Heart left ventricle (tissue), 13 donors: ENCODE results near the gene KRT222.

Source experiments
- POLR2A ChIP-seq, 2 donors: fragments of 450-650 bp; IDR thresholded peaks; one replicate each; pipeline ENCODE4 v1.6.1; 2017; ENCODE audit warnings: antibody characterized with exemption in 2 of 2, mild to moderate bottlenecking in 2 of 2, moderate library complexity in 2 of 2
- TF ChIP-seq, protein P1 (sequence below), 12 donors: fragments of 200-600 bp; sonication (generic) in 4 of 12; IDR thresholded peaks; one replicate each; pipeline versions ENCODE4 v1.5.0 to v1.8.0; 2018 to 2022; ENCODE audit warnings: antibody characterized with exemption in 12 of 12, mild to moderate bottlenecking in 5 of 12
- donor health status: ischemic (EF 13 %, LVEDD 7.1; RV severe dilation, severe dysfunction).
- donor health status: DM: no; HTN: yes; CAD: no.
- donor health status: DM: no; HTN: no; CAD: no.
- donor health status: ischemic (EF 25% LVEDD 6.9; RV normal size, moderate dysfunction).
- donor health status: ischemic (EF 25% LVEDD 5.7; RV mildly dilated, moderate dysfunction).
- donor health status: ischemic (EF 35%, LVEDD 5.7; RV mildly dilated, moderate dysfunction).
- donor health status: nonischemic (EF 11% LVEDD 7.7; RV severe dilation, severe dysfunction).
- donor health status: DM: yes; HTN: yes; CAD: no.
- donor health status: PGD.
- donor health status: ischemic (EF 29% LVEDD 5.4; RV normal size, mild dysfunction).
- donor health status: nonischemic (EF 23%, LVEDD 6.1; RV moderate dilation, normal function).

GRCh38 chr17:40675905-40676304, 10.9 kb upstream of the KRT222 start:
- TF ChIP-seq POLR2A (IDR thresholded peaks at IDR 0.05): no peak
- TF ChIP-seq, protein P1, sequence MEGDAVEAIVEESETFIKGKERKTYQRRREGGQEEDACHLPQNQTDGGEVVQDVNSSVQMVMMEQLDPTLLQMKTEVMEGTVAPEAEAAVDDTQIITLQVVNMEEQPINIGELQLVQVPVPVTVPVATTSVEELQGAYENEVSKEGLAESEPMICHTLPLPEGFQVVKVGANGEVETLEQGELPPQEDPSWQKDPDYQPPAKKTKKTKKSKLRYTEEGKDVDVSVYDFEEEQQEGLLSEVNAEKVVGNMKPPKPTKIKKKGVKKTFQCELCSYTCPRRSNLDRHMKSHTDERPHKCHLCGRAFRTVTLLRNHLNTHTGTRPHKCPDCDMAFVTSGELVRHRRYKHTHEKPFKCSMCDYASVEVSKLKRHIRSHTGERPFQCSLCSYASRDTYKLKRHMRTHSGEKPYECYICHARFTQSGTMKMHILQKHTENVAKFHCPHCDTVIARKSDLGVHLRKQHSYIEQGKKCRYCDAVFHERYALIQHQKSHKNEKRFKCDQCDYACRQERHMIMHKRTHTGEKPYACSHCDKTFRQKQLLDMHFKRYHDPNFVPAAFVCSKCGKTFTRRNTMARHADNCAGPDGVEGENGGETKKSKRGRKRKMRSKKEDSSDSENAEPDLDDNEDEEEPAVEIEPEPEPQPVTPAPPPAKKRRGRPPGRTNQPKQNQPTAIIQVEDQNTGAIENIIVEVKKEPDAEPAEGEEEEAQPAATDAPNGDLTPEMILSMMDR (IDR thresholded peaks at IDR 0.05): no peak
